Measurements from ENCODE around the gene MAMLD1.

The MAMLD1 gene

GRCh38 chrX:150463566-150463965 is 100.4 kb downstream of the MAMLD1 start:
- DNase-seq = no peak

DNA sequence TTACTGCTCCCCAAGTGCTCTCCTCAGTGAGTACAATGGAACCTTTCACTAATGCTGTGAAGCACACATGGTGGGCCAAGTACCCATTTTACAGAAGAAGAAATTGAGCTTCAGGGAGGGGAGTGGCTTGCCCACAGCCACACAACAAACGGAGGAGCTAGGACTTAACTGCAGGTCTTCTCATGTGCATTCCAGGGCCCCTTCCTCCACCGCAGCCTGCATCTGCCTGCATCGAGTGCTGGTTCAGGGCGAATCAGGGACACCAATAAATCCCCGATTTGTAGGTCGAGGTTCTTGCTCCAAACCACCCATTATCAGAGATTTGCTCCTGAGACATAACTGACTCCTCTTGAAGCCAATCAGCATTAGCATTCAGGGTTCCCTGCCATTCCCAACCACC is 100.9 kb downstream of the MAMLD1 start:
- no peak for DNase-seq

DNA sequence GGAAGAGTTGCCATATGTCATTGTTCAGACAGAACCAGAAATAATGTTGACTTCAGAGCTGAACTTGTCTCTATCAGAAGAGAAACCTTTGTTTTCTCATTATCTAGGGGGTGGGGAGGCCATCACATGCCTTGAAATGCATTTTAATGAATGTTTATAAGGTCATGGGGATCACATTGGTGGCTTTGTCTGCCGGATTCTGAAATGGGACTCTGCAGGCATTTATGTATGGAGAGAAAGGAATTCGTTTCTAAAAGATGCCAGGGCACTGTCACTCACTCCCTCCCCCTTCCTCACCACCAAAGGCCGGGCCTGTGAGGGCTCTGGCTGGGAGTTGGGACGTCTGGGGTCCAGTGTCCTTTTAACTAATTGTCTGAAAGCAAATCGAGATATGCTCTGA is 102.2 kb downstream of the MAMLD1 start:
- no peak for DNase-seq

GRCh38 chrX:150465881-150466775 is 103.0 kb downstream of the MAMLD1 start:
- peak; percentile 40 for DNase-seq

DNA sequence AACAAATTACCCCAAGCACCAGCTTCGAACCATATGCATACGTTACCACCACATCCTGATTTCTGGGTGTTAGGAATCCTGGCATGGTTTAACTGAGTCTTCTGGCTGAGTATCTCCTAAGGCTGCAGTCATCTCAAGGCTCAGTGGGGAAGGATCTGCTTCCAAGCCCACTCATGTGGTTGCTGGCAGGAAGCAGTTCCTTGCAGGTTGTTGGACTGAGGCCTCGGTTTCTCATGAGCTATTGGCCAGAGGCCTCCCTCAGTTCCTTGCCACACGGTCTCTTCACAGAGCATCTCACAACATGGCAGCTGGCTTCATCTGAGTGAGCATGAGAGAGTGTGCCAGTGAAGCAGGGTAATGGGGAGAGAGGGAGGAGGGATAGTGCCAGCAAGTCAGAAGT is 109.2 kb downstream of the MAMLD1 start:
- DNase-seq = no peak

DNA sequence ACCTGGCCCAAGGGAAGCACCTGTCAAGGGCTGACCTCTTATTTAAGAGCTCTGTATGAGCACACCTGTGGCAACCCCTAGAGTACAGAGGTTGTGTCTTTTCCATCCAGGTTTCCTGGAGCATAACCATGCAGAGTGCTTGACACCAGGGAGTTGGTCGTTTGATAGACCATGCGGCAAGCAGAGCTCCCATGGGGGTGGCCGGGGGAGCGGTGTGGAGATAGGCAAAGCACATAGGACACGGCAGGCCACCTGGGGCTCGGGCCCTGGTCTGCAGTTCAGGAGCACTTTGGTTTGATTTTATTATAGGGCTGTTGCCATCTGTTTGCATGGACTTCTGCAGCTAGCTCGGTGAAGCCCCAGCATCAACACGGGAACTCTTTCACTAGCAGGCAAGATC is 110.3 kb downstream of the MAMLD1 start:
- DNase-seq = no peak

DNA sequence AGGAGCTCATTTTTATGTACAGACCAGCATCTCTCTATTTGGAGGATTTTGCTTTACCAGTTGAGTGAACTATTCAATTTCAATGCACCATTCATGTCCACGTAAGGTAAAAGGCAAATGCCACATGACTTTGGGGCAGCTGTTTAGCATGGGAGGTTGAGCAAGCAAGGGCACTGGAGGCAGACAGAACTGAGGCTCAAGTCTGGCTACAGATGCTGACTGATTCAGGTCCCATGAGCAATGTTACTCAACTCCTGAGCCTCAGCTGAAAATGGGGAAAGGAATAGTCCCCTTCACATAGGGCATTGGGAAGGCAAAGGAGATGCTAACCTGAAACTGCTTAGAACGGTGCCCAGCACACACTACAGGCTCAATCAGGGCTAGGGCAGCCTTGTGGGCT is 112.3 kb downstream of the MAMLD1 start:
- no peak for DNase-seq

GRCh38 chrX:150476164-150476699 is 113.1 kb downstream of the MAMLD1 start:
- DNase-seq = no peak

DNA sequence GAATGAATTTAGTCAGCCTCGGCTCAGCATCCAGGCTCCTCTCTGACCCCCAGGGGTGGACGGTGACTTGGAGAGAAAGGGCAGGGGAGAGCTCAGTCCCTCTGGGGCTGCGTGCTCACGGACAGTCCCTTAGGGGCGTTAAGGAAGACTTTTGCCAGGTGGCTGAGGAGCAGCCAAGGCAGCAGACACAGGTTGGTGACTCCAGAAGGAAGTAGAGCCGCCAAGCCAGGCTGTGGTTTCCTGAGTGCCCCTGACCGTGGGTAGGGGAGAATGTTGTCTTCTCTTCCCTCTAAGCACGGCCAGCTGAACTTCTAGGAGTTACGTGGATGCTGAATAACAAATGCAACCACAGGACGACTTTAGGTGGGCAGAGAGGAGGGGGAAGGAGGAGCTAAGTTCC is 114.3 kb downstream of the MAMLD1 start:
- DNase-seq = no peak

- DNase-seq = no peak
Measured at GRCh38 chrX:150478496-150479492, 115.7 kb downstream of the MAMLD1 start.

GRCh38 chrX:150482537-150483206 is 119.6 kb downstream of the MAMLD1 start:
- DNase-seq = no peak

DNA sequence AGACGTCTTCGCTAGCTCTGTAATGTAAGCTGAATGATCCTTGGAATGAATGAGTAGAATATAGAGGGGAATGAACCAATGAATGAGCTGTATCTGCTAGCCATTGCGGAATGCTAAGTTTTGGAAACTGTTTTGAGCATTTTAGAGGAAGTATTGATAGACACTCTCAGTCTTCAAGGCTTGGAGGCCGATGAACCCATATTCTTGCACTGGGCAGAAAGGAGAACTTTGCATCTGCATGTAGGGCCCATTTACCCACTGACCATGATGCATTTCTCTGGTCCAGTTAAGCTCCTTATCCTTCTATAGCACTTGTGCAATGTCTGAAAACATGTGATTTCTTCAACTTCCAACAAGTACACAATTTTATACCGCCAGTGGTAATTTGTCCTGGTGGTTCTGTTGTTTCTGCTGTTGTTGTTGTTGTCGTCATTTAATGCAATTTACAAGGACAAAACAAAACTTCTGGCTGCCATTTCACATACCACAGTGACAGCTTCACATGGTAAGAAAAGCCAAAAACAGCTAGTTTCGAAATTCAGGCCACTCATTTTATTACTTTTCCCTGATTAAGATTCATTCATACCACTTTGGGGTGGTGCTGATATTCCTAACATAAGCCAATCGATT is 120.4 kb downstream of the MAMLD1 start:
- no peak for DNase-seq

- DNase-seq = no peak
Measured at GRCh38 chrX:150486011-150486410, 122.9 kb downstream of the MAMLD1 start.

DNA sequence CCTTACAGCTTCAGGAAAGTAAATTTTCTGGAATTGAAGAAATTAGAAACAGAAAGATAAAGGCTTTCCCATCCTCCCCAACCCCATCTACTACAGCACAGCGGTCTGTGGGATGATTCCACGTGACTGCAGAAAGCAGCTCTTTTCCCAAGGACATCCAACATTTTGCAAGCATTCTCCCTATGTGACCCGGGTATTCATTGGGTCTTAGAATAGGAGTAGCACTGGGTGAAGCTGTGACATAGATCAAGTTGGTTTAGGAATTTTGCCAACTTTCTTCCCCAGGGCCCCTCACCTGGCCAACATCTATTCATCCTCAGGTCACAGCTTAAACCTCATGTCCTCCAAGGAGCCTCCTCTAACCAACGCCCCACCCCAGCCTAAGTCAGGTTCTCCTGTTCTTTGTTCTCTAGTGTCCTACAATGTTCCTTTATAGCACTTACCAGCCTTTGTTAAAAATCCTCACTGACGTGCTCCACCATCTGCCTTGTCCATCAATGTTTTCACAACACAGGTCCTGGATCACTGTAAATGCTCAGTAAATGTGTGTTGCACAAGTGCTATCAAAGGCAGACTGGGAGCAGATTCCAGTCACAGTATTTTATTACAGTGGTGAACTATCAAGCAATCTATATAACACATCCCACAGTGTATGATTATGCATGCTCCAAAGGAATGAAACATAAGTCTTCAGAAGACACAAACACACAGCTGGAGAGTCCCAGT is 124.4 kb downstream of the MAMLD1 start:
- DNase-seq = no peak

DNA sequence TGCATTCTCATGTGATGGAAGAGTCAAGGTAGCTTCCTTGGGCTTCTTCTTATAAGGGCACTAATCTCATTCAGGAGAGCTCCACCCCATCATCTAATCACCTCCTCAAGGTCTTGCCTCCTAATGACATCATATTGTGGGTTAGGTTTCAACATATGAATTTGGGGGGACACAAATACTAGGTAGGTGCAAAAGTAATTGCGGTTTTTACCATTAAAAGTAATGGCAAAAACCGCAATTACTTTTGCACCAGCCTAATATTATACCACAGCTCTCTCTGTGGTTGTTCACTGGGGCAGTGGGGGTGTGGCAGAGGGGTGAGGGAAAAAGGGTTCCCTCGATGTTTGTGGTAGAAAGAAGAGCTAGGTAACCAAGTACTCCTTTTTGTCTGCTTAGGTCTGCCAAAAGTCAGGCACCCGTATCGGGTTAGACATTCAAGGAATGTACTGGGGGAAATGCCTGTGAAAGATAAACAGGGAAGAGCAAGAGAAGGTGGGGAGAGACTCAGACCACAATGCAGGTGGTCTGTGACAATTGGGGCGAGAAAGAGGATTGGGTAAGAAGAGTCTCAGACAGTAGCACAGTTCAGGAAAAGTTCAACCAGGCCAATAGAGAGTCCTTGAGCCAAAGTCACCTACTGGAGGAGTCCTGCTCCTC is 126.4 kb downstream of the MAMLD1 start:
- no peak for DNase-seq

GRCh38 chrX:150495496-150495895 is 132.4 kb downstream of the MAMLD1 start:
- DNase-seq = no peak

DNA sequence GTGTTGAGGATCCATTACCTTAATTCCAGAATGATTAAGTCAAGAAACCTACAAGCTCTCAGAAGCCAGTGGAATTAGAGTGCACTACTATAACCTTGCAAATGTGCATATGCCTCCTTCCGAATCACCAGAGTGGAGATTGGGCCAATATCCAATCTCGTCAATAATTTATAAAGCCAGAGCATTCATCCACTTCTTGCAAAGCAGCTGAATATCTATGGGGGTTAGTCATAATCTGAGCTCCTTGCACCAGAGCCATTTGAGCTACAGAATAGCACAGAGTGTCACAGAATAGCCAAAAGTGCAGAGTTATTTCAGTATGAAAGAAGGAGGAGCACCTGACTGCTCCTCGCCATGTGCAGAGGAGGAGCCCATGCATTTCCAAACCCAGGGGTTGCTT is 136.1 kb downstream of the MAMLD1 start:
- DNase-seq = no peak

DNA sequence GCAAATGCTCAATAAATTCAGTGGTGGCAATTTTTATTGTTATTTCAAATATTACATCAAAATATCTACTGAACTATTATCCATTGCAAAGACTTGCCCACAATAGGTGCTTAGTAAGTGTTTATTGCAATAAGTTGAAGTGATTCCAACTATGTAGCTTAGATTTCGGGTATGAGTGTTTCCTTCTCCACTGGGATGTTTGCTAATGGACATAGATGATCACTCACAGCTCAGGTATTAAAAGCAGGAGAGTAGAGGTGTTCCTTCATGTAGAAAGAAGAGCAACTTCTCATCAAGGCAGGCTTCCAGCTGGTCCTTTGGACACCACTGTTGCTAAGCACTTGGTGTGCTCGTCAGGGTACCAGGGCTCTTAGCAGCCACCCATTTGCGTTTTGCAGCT is 139.0 kb downstream of the MAMLD1 start:
- no peak for DNase-seq

DNA sequence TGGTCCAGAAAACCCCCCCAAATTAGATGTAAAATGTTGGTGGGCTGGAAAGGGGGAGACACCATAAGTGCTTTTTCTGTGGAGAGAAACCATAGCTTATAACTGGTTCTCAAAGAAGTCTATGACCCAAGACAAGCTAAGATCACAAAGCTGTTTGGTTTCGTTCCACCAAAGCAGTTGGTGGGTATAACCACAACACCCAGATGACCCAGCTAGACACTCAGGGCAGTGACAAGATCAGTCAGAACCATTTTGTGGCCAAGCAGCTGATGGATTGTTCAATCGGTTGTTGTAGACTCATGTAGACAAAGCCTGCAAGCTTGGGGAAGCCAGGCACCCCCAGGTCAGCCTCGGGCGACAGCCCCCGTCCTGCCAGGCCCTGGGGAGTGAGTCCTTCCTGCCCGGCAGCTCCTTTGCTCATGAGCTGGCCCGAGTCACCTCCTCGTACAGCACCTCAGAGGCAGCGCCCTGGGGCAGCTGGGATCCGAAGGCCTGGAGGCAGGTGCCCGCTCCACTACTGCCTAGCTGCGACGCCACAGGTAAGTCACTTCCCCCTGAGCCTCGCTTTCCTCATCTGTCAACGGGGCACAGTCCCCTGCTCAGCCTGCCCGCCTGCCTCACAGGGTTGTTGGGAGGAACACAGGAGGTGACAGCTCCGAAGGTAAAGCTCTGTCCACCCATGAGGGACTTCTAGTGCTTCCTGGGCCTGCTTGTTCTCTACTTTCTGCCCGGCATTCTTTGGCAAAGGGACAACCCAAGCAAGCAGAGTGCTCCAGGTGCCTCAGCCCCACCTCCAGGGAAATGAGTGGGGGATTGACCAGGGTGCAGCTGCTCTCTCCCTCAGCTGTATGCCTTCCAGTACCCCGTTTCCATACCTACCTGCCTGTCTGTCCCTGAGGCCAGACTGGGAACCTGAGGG is 140.1 kb downstream of the MAMLD1 start:
- no peak for DNase-seq

GRCh38 chrX:150503898-150504219 is 140.7 kb downstream of the MAMLD1 start:
- DNase-seq = no peak
